GM10266 (cell line): Measurements from ENCODE around the gene SMPD3.

ENCODE experiments used
- DNase-seq: peaks from one replicate; pipeline ENCODE4 v3.0.0; 2012; ENCODE audit errors: extremely low spot score
- TF ChIP-seq, protein P1 (sequence below): IDR thresholded peaks from 2 replicates; pipeline ENCODE4 v1.5.1; 2012; ENCODE audit warnings: mild to moderate bottlenecking, low read depth; ENCODE audit not compliant: control insufficient read depth, insufficient read depth; ENCODE audit errors: missing control alignments

SMPD3 gene

DNA sequence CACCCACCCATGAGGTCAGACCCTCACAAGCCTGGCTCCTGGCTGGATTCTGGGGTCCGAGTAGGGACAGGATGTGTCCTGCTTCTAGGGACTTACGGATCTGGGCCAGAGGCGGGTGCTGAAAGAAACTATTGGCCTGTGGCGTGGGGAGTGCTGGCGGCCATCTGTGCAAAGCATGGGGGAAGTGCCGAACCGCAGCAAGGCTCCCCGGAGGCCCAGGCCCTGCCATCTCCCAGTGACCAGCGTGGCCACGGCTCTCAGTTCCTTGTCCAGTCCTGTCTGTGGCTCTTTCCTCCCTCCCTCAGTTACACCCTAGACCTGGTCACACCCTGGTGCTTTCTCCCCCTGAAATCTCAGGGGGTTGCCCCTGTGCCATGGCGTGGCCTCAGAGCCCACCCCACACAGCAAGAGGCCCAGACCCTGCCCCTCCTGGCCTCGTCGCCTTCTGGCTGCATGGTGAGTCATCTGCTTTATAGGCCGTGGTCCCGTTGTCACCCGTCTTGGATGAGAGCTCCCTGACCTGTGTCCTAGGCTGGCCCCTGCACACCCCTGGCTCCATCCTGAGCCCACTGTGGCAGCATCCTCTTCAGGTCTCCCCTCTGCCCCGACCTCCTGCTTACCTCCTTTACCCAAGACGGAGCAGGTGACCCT, 83.0 kb downstream of the SMPD3 start:
- TF ChIP-seq, protein P1, sequence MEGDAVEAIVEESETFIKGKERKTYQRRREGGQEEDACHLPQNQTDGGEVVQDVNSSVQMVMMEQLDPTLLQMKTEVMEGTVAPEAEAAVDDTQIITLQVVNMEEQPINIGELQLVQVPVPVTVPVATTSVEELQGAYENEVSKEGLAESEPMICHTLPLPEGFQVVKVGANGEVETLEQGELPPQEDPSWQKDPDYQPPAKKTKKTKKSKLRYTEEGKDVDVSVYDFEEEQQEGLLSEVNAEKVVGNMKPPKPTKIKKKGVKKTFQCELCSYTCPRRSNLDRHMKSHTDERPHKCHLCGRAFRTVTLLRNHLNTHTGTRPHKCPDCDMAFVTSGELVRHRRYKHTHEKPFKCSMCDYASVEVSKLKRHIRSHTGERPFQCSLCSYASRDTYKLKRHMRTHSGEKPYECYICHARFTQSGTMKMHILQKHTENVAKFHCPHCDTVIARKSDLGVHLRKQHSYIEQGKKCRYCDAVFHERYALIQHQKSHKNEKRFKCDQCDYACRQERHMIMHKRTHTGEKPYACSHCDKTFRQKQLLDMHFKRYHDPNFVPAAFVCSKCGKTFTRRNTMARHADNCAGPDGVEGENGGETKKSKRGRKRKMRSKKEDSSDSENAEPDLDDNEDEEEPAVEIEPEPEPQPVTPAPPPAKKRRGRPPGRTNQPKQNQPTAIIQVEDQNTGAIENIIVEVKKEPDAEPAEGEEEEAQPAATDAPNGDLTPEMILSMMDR: no peak
- DNase-seq: no peak

DNA sequence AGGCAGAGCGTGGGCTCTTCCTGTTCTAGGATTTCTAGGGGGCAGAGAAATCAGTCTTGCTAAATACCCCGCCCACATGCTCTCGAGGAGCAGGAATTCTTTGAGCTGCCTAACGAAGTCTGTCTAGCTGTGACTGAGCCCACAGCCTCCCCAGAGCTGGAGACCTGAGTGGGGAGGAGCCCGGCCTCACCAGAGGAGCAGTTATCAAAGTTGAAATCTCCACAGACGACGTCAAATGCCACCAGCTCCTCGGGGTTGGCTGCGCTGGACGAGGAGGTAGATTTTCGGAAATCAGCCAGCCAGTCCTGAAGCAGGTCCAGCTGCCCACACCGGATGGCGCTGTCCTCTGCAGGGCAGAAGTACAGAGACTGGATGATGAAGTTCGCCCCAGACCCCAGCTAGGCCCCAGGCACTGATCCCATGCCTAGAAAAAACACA, 83.7 kb downstream of the SMPD3 start:
- no peak for DNase-seq
- TF ChIP-seq, protein P1: no peak

DNA sequence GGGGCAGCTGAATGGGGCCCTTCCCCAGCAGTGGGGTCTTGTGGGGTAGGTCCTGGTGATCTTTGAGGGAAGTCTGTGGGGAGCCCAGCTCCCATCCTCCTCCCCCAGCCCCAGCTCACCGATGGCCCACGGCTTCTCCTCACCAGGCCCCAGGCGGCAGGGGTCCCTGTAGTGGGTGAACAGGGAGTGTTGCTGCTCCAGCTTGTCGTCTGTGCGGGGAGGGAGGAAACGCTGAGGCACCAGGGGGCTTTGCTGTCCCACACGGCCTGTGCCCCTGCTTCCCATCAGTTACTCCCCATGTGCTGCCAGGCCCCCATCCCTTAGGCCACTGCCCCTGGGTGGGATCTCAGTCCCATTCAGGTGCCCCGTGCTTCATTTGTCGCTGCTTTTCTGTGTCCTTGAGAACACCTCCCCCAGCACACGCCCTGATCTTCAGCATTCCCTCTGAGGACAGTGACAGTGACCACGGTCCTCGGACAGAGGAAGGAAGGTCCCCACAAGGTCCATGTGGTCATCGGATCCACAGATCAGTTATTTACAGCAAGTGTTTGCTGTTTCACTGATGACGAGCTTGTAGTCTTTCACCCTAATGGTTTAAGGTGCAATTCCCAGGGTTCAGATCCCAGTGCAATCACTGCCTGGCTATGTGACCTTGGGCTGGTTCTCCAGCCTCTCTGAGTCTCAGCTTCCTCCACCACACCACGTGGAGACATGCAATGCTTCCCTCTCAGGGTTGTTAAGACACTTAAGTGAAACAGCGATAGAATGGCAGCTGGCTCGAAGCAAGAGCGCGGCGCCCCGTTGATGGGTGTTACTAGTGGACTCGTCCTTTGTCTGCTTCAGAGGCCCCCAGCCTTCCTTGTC, 84.4 kb downstream of the SMPD3 start:
- DNase-seq: no peak
- TF ChIP-seq, protein P1: no peak

DNA sequence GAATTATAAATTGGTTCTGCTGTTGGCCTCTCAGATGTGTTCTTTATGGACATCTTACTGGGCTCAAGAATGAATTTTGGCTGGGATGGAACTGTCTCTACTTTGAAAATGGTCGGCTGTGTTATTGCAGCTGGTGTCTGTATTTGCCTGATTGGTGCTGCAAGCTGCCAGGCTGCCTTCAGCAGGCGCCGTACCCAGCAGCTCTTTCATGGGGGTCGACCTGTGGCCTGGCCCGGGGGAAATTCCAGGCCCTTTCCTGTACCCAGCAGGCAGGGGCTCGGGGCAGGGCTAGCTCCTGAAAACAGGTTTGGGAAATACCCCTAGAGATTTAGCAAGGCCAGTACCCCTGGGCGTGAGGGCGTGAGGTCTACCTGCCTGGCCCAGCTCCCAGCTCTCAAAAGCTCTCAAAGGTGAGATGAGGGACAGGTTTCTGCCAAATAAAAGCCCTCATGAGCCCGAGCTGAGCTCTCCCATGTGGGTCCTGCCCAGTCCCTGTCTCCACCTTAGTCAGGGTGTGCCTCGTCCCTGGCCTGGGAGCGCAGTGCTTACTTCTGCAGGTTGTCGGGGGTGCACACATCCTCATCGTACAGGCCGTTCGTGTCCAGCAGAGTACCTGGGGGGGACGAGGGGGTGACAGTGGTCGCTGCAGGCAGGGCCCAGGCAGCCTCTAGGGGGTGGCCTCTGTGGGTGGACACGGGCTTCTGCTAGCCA, 85.2 kb downstream of the SMPD3 start:
- TF ChIP-seq, protein P1: no peak
- DNase-seq: no peak

DNA sequence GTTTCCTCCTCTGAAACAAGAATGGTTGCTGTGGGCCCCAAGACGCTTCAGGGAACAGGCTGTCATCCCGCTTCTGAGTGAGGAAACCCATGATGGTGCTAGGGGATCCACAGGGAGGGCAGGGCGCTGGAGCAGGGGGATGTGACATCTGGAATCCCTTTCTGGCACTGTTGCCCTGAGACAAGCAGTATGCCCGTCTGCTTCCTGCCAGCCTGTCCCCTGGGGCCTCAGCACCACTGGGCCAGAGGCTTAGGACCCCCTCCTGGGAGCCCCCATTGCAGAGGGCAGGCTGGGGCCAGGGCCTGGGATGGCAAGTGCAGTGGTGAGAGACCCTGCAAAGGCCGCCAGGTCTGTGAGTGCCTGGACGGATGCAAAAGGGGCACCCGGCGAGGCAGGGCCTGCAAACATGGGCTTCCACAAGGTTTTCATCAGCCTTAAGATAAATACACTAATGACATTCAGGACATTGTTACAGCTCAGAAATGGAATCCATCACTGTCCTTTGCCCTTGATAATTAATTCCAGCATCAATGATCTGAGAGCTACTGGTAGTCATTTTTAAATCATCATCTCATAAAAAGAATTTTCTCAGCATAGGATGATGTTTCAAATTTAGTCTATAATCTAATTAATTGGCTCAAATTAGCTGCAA, 85.9 kb downstream of the SMPD3 start:
- TF ChIP-seq, protein P1: no peak
- no peak for DNase-seq

DNA sequence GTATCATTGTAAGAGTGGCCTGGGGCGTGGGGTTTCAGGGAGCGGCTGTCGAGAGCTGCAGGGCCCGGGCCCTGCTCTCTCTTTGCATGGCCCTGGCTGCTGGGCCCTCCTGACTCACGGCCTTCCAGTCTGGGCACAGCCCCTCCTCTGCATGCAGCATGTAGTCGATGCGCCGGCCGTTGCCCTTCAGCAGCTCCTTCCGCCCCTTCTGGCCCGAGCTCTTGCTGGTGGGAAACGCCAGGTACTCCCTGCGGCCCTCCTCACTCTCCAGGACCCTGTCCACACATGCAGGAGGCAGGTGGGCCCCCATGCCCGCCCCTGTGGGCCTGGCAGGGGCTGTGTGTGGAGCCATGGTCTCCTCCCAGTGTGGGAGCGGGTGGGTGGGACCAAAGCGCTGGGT, 86.8 kb downstream of the SMPD3 start:
- TF ChIP-seq, protein P1: no peak
- no peak for DNase-seq

DNA sequence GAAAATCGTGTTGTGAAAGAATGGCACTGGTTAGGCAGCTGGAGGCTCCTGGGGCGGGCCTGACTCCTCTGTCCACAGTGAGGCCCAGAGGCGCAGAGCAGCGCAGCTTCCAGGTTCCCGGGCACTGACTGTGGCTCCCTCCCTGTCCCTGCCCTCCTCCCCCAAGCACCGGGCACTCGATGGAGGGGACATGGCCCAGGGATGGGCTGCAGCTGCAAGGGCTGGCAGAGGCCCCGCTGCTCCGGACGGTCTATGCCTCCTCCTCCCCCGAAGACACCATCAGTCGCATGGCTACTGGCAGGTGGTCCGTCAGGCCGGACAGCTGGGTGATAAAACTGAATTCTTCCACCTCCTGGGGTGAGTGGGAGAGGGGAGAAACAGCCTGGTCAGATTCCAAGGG, 87.4 kb downstream of the SMPD3 start:
- no peak for DNase-seq

More for the DNA sequence above, 87.4 kb downstream of the SMPD3 start:
- TF ChIP-seq, protein P1: no peak
